Keratinocyte (primary cell): ENCODE results near the gene MAGEB2. TPM values are rescaled to one million over a fixed set of nuclear protein-coding genes. Genes with fewer than 3 reads are reported as not detected.

Experiments
- DNase-seq: peaks from one replicate; pipeline ENCODE4 v3.0.0-alpha.2; 2011; ENCODE audit warnings: low read depth, missing footprints, low spot score
- FAIRE-seq: peaks from 2 replicates; lab custom pipeline; 2011; peaks lifted over from hg19 to GRCh38; lab: Jason Lieb, UNC
- H2AFZ ChIP-seq: 2 replicates; pipeline ENCODE4 v1.6.0; 2012; ENCODE audit warnings: low read length, control low read depth, inconsistent platforms; ENCODE audit not compliant: control insufficient read depth
- H3K27ac ChIP-seq: 2 replicates; pipeline ENCODE4 v1.5.1; 2011; ENCODE audit warnings: low read length; ENCODE audit not compliant: control insufficient read depth, insufficient read depth
- H3K27me3 ChIP-seq: 3 replicates; pipeline ENCODE4 v1.6.0; 2011; ENCODE audit warnings: low read length; ENCODE audit not compliant: control insufficient read depth, insufficient read depth; ENCODE audit errors: extremely low read depth
- H3K36me3 ChIP-seq, 2 experiments: 2 replicates in 1 of 2; 3 replicates in 1 of 2; pipeline ENCODE4 v1.5.1; 2011; ENCODE audit warnings: low read length in 2 of 2, mild to moderate bottlenecking in 1 of 2; ENCODE audit not compliant: control insufficient read depth in 2 of 2, insufficient read depth in 2 of 2; ENCODE audit errors: extremely low read depth in 1 of 2
- H3K4me1 ChIP-seq: 3 replicates; pipeline ENCODE4 v1.5.1; 2011; ENCODE audit warnings: low read length; ENCODE audit not compliant: control insufficient read depth, insufficient read depth; ENCODE audit errors: extremely low read depth
- H3K4me2 ChIP-seq: 3 replicates; pipeline ENCODE4 v1.6.0; 2011; ENCODE audit warnings: low read depth, low read length; ENCODE audit not compliant: control insufficient read depth, insufficient read depth; ENCODE audit errors: extremely low read depth
- H3K4me3 ChIP-seq, 3 experiments: fragments of 200-600 bp in 1 of 3; sonication (generic) in 1 of 3; 2 replicates in 2 of 3; 3 replicates in 1 of 3; pipeline ENCODE4 v1.5.1; 2011 to 2016; ENCODE audit warnings: low read length in 3 of 3, mild to moderate bottlenecking in 3 of 3, control low read depth in 2 of 3, inconsistent platforms in 1 of 3, low read depth in 1 of 3, mixed read lengths in 1 of 3, mixed run types in 1 of 3, moderate library complexity in 1 of 3; ENCODE audit not compliant: control insufficient read depth in 2 of 3, insufficient read depth in 2 of 3; ENCODE audit errors: extremely low read depth in 1 of 3
- H3K79me2 ChIP-seq: 2 replicates; pipeline ENCODE4 v1.6.0; 2012; ENCODE audit warnings: low read length; ENCODE audit not compliant: control insufficient read depth, insufficient read depth
- H3K9ac ChIP-seq: 3 replicates; pipeline ENCODE4 v1.6.0; 2011; ENCODE audit warnings: low read length; ENCODE audit not compliant: control insufficient read depth, insufficient read depth; ENCODE audit errors: extremely low read depth
- H3K9me1 ChIP-seq: 3 replicates; pipeline ENCODE4 v1.6.0; 2011; ENCODE audit warnings: low read length; ENCODE audit not compliant: control insufficient read depth, insufficient read depth; ENCODE audit errors: extremely low read depth
- H3K9me3 ChIP-seq: 2 replicates; pipeline ENCODE4 v1.5.1; 2012; ENCODE audit warnings: low read depth, low read length; ENCODE audit not compliant: control insufficient read depth
- H4K20me1 ChIP-seq: 3 replicates; pipeline ENCODE4 v1.6.0; 2011; ENCODE audit warnings: low read length; ENCODE audit not compliant: control insufficient read depth, insufficient read depth; ENCODE audit errors: extremely low read depth
- CTCF ChIP-seq, 3 experiments: IDR thresholded peaks in 1 of 3; conservative IDR thresholded peaks in 1 of 3; optimal IDR thresholded peaks in 1 of 3; 2 replicates in 2 of 3; 3 replicates in 1 of 3; pipeline versions ENCODE3 to v1.5.1; 2011; ENCODE audit warnings: low read length in 3 of 3, mild to moderate bottlenecking in 3 of 3, moderate library complexity in 2 of 3, control low read depth in 1 of 3, inconsistent platforms in 1 of 3; ENCODE audit not compliant: insufficient read depth in 2 of 3; ENCODE audit errors: extremely low read depth in 1 of 3
- EZH2 ChIP-seq: IDR thresholded peaks from one replicate; pipeline ENCODE4 v1.6.1; 2012; ENCODE audit warnings: inconsistent platforms, mild to moderate bottlenecking, low read length, moderate library complexity
- dilution Hi-C: fragments of 300-500 bp; cut with MboI; formaldehyde crosslinking; loops from one replicate; pipeline ENCODE4 v1.7.0; 2020; ENCODE audit warnings: low sequenced_read_pairs; ENCODE audit not compliant: extremely low pct_ligation_motif_present
- polyA minus RNA-seq, 3 experiments: library from RNA; depleted of rRNA, polyadenylated mRNA; stranded (reverse); fragments of >200 nt; gene quantifications; 1 replicate in 1 of 3; 2 replicates in 1 of 3; 3 replicates in 1 of 3; pipeline ENCODE4 v1.2.3, GENCODE V29; 2011
- polyA plus RNA-seq, 5 experiments: library from polyadenylated mRNA; depleted of rRNA in 3 of 5; stranded (reverse) in 3 of 5; stranded (forward) in 1 of 5; unstranded in 1 of 5; fragments of >200 nt; gene quantifications; 1 replicate in 1 of 5; 2 replicates in 3 of 5; 3 replicates in 1 of 5; pipeline versions ENCODE4 v1.2.1 to v1.2.3, GENCODE V29; 2011 to 2012; ENCODE audit warnings: missing spikeins in 2 of 5, low read depth in 1 of 5, low replicate concordance in 1 of 5

Gene MAGEB2, protein sequence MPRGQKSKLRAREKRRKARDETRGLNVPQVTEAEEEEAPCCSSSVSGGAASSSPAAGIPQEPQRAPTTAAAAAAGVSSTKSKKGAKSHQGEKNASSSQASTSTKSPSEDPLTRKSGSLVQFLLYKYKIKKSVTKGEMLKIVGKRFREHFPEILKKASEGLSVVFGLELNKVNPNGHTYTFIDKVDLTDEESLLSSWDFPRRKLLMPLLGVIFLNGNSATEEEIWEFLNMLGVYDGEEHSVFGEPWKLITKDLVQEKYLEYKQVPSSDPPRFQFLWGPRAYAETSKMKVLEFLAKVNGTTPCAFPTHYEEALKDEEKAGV
- polyA plus RNA-seq (not detected in 3 replicates), polyA minus RNA-seq (not detected in 3 replicates)
- polyA plus RNA-seq (2011; ENCODE audit: low read depth), result not detected
- polyA plus RNA-seq (2011; cell fraction: cytosol; rRNA removed), result not detected in 2 replicates
- not detected in 2 replicates for polyA plus RNA-seq (2011; cell fraction: nucleus; rRNA removed)
- not detected in 2 replicates for polyA plus RNA-seq (2012; ENCODE audit: low replicate concordance)
- not detected for polyA minus RNA-seq (2011; cell fraction: cytosol; rRNA and poly(A)+ RNA removed)
- polyA minus RNA-seq (2011; cell fraction: nucleus; rRNA and poly(A)+ RNA removed), result not detected in 2 replicates

- no peaks in the 10 kb centered on the region for H3K36me3 ChIP-seq
These were observed at the start of gene MAGEB2 for GRCh38 chrX:30215357-30215843. Gene MAGEB2, plus strand, starts transcription at chrX:30215563. Its CDS starts 3,018 bp downstream, at chrX:30218581.

GRCh38 chrX:30170900-30171299, 44.5 kb upstream of the MAGEB2 start:
- H3K36me3 ChIP-seq, result no peaks in the 10 kb centered on the region
- H3K4me2 ChIP-seq, result no peak overlapping the region
- dilution Hi-C loops, result no loop called here
- no peaks in the 10 kb centered on the region for H3K79me2 ChIP-seq
- TF ChIP-seq EZH2 (no peak), CTCF (optimal IDR thresholded peaks at IDR 0.05 in 1 of 3, IDR thresholded peaks at IDR 0.05 in 1 of 3, conservative IDR thresholded peaks at IDR 0.05 in 1 of 3; ENCODE audit: extremely low read depth in 1 of 3, insufficient read depth in 2 of 3, low read length in 3 of 3) (no peak)
- DNase-seq (no peak), FAIRE-seq (no peak)
- H2AFZ ChIP-seq, result no peak overlapping the region
- no peak overlapping the region for H3K4me3 ChIP-seq
- no peak overlapping the region for H3K9ac ChIP-seq
- H3K9me1 ChIP-seq, result no peaks in the 10 kb centered on the region
- H3K27ac ChIP-seq, result no peak overlapping the region
- H3K4me1 ChIP-seq, result no peaks in the 10 kb centered on the region
- H3K9me3 ChIP-seq, result no peaks in the 10 kb centered on the region
- no peaks in the 10 kb centered on the region for H4K20me1 ChIP-seq
- H3K27me3 ChIP-seq, result no peaks in the 10 kb centered on the region

More at GRCh38 chrX:30215357-30215843, at the start of gene MAGEB2:
- dilution Hi-C loops, result no loop called here
- no peaks in the 10 kb centered on the region for H3K9me1 ChIP-seq
- H3K9me3 ChIP-seq, result peaks cover 2% of the 10 kb centered on the region
- H3K27me3 ChIP-seq, result no peaks in the 10 kb centered on the region
- H4K20me1 ChIP-seq, result no peaks in the 10 kb centered on the region
- FAIRE-seq, result no peak
- no peak for DNase-seq
- TF ChIP-seq CTCF (optimal IDR thresholded peaks at IDR 0.05 in 1 of 3, IDR thresholded peaks at IDR 0.05 in 1 of 3, conservative IDR thresholded peaks at IDR 0.05 in 1 of 3; ENCODE audit: extremely low read depth in 1 of 3, insufficient read depth in 2 of 3, low read length in 3 of 3) (no peak), EZH2 (no peak)
- H3K9ac ChIP-seq, result no peak within 1 kb of the TSS
- no peaks in the 10 kb centered on the region for H3K79me2 ChIP-seq
- no peaks in the 10 kb centered on the region for H3K4me1 ChIP-seq
- H3K4me3 ChIP-seq, result no peak within 1 kb of the TSS
- no peak within 1 kb of the TSS for H3K27ac ChIP-seq
- no peak within 1 kb of the TSS for H3K4me2 ChIP-seq
- no peak within 1 kb of the TSS for H2AFZ ChIP-seq
